Right lobe of liver (tissue), 6 donors: Measurements from ENCODE around the gene RAD9A. TPM values are rescaled to one million over a fixed set of nuclear protein-coding genes. Genes with fewer than 3 reads are reported as not detected.

Source experiments
- ATAC-seq, 4 donors: fragments of 200-7000 bp; cut with Tn5 transposase; one replicate each; pipeline ENCODE4 v1.9.1; 2020; ENCODE audit warnings: mild to moderate bottlenecking in 4 of 4, moderate library complexity in 4 of 4
- DNase-seq, 3 donors: peaks; one replicate each; pipeline ENCODE4 v3.0.0-alpha.2; 2020
- H3K27ac ChIP-seq, 3 donors: fragments of 200-600 bp; one replicate each; pipeline ENCODE4 v1.8.0; 2022
- H3K27me3 ChIP-seq, 2 donors: fragments of 200-600 bp; one replicate each; pipeline ENCODE4 v1.8.0; 2022
- H3K36me3 ChIP-seq, 4 donors: fragments of 200-600 bp; sonication (generic) in 1 of 4; one replicate each; pipeline versions ENCODE4 v1.5.1 to v1.8.0; 2017 to 2022; ENCODE audit warnings: control low read depth in 1 of 4
- H3K4me1 ChIP-seq, 4 donors: fragments of 200-600 bp; sonication (generic) in 1 of 4; one replicate each; pipeline versions ENCODE4 v1.5.1 to v1.8.0; 2017 to 2022; ENCODE audit warnings: control low read depth in 1 of 4
- H3K4me3 ChIP-seq, 3 donors: fragments of 200-600 bp; one replicate each; pipeline ENCODE4 v1.8.0; 2022
- H3K9me3 ChIP-seq, 4 donors: fragments of 200-600 bp; sonication (generic) in 1 of 4; one replicate each; pipeline versions ENCODE4 v1.5.1 to v1.8.0; 2017 to 2022; ENCODE audit warnings: control low read depth in 1 of 4
- CTCF ChIP-seq, 4 donors: fragments of 200-600 bp in 3 of 4; fragments of 450-650 bp in 1 of 4; IDR thresholded peaks; one replicate each; pipeline versions ENCODE4 v1.5.1 to v1.8.0; 2016 to 2022; ENCODE audit warnings: antibody characterized with exemption in 4 of 4, mild to moderate bottlenecking in 2 of 4
- POLR2A ChIP-seq: fragments of 450-650 bp; IDR thresholded peaks from one replicate; pipeline ENCODE4 v1.6.1; 2017; ENCODE audit warnings: antibody characterized with exemption, mild to moderate bottlenecking
- WGBS: methylation state at CpG from one replicate; pipeline ENCODE4 v1.1.6; 2018; ENCODE audit warnings: low coverage, low lambda C conversion rate; ENCODE audit not compliant: insufficient coverage; ENCODE audit errors: missing lambda C conversion rate; 5-methylcytosine and 5-hydroxymethylcytosine counted together
- intact Hi-C, 2 donors: fragments of 100-400 bp; cut with DNase I; formaldehyde crosslinking; loops; one replicate each; pipeline versions ENCODE4 v1.11.2 to v1.14.1; 2022
- total RNA-seq, 6 experiments: library from RNA; depleted of rRNA in 2 of 6; stranded (reverse); fragments of >200 nt in 2 of 6; fragmentation: NEBNext Ultra II Directional in 3 of 6; extraction: Animal tissue kit (Norgen Biotek cat#: 25700) in 3 of 6; gene quantifications; one replicate each; pipeline versions ENCODE4 v1.1.0 to v1.2.4, GENCODE V29; 2016 to 2023
- donor health status: DM: no; HTN: yes; CAD: no.
- donor health status: DM: no; HTN: no; CAD: no.
- donor health status: DM: no; HTN: no; CAD: no.
- donor health status: DM: no; HTN: yes; CAD: no.
- donor health status: DM: no; HTN: yes; CAD: no.

RAD9A gene
- total RNA-seq, 6 experiments from 2014 or later, result 5.3 to 13.2 (median 6.2) TPM

DNA sequence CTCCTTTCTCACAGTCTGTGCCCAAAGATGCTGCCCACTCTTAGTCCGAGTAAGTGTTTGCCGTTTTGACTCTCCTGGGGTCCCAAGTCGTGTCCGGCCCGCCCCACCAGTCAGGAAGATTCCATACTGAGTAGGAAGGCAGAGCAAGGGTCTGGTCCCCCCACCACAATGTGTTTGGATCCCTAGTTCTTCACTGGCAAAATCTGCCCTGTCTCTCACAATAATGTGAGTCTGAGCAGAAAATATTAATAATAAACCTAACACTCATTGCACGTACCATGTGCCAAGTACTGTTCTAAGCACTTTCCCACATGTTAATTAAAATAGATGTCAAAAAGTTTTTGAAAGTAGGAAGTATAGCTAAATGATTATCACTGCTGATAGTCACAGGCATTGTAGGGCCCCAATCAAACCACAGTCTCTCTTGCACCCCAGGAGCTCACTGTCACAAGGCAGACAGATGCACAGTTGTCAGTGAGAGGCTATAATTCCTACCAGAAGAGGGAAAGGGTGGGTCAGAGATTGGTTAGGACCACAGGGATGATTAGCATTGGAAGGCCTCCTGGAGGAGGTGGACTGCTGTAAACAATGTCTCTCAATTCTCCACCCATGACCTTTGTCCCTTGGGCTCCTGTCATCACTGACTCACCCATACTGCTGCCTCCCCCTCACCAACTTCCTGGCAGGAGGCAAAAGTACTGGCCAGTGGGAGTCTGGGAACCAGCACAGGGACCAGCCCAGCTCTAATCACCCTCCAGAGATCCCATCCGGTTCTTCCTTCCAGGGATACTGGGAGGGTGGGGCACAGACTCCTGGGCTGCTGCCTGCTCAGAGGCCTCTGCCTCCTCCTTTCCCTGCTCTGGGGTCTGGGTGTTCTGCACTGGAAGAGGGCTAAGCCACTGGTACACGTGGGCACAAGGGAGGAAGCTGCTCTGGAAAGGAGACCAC, 37.4 kb upstream of the RAD9A start:
- WGBS, result 4% methylated on average over 7 of the region's 8 CpGs
- peak overlapping the region; percentile 79 to 95 (median 82) for H3K4me3 ChIP-seq

DNA sequence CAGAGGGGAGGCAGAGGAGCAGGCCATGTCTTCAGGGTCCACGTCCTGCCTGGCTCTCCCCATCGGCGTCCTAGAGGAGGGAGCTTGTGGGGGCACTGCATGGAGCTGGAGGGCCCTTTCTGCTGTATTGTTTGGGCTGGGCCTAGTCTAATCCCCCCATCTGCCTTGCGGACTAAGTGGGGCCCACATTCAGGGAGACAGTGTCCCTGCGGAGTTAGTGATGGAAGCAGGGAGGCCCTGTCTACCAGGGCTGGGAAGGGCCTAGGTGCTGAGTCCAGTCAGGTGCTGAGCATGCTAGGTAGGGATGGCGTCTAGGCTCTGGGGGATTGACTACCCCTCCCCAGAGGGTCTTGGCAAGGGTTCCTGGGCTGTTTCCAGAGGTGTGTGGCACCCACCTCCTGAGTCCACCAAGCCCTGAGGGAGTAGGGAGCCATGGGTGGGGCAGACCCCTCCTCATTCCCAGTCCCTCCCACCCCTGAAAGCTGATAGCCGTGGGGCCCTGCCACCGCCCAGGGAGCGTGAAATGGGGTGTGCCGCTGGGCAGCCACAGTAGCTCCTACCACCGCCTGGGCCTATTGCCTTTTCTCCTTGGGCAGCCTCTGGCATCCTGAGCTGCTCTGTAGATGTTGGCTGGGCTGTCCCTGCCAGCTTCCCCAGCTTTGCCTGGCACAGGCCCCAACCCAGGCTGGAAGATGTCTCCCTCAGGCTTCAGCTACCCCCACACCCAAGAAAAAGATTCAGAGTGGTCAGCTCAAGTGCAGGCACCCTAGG, 36.6 kb upstream of the RAD9A start:
- TF ChIP-seq CTCF (IDR thresholded peaks at IDR 0.05) (no peak), POLR2A (no peak)
- H3K27me3 ChIP-seq, result no peaks in the 10 kb centered on the region
- WGBS, result no CpG with 5 or more reads among the region's 11 CpGs
- peak overlapping the region; percentile 97 to 99 (median 98) for H3K27ac ChIP-seq
- no peak for DNase-seq
- H3K4me3 ChIP-seq, result no peak overlapping the region
- no peaks in the 10 kb centered on the region for H3K36me3 ChIP-seq
- intact Hi-C loops, result no loop called here
- no peak for ATAC-seq
- no peaks in the 10 kb centered on the region for H3K9me3 ChIP-seq
- H3K4me1 ChIP-seq, result peaks cover 2 to 40% (median 21%) of the 10 kb centered on the region in 4 donors

More for the DNA sequence above, 37.4 kb upstream of the RAD9A start:
- DNase-seq (peak; percentile 80 to 85 (median 85)), ATAC-seq (peak; percentile 47 to 70 (median 66))
- no peaks in the 10 kb centered on the region for H3K36me3 ChIP-seq
- no peaks in the 10 kb centered on the region for H3K27me3 ChIP-seq
- H3K27ac ChIP-seq, result peak overlapping the region; percentile 97 to 99 (median 98)
- H3K4me1 ChIP-seq, result peaks cover 2 to 40% (median 21%) of the 10 kb centered on the region in 4 donors
- intact Hi-C loops, result no loop called here
- no peaks in the 10 kb centered on the region for H3K9me3 ChIP-seq
- TF ChIP-seq POLR2A (peak; percentile 84), CTCF (IDR thresholded peaks at IDR 0.05) (no peak)

DNA sequence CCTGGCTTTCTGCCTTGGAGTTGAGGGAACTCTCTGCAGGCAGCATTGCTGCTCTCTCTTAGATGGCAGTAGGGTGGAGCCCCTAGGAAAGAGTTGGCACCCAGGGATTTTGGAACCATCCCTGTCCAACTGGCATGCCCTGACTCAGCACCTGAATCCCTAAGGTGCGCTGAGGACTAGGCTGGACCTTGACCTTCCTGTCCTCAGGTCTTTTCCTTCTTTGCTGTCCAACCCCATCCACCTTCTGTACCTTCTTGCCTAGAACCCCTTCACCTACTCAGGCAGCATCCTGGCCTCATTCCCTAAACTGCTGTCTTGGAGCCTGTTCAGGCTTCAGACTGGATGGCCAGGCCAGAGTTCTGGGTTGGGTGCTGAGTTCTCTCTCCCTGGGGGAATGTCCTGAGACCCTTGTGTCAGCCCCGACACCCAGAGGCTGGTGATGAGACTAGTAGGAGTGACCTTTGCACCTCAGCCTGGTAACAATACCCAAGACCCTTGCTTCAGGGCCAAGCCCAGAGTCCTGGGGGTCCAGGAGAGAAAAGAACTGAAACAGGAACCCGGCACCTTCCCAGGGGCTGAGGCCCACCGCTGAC, 35.9 kb upstream of the RAD9A start:
- TF ChIP-seq POLR2A (no peak), CTCF (IDR thresholded peaks at IDR 0.05) (no peak)
- Histone ChIP-seq H3K4me1 (peaks cover 2 to 39% (median 21%) of the 10 kb centered on the region in 4 donors), H3K36me3 (no peaks in the 10 kb centered on the region), H3K27ac (peak overlapping the region; percentile 97 to 99 (median 98)), H3K9me3 (no peaks in the 10 kb centered on the region), H3K27me3 (no peaks in the 10 kb centered on the region), H3K4me3 (no peak overlapping the region)
- intact Hi-C loops, result no loop called here
- WGBS, result 38% methylated on average over 1 of the region's 4 CpGs
- DNase-seq, result no peak
- ATAC-seq, result no peak

GRCh38 chr11:67356387-67356863, 35.4 kb upstream of the RAD9A start:
- peak overlapping the region in 2 of 3 donors; percentile 97 to 98 for H3K27ac ChIP-seq

More at GRCh38 chr11:67356387-67356863, 35.4 kb upstream of the RAD9A start:
- intact Hi-C loops, result no loop called here
- ATAC-seq, result no peak
- Histone ChIP-seq H3K36me3 (no peaks in the 10 kb centered on the region), H3K9me3 (no peaks in the 10 kb centered on the region), H3K27me3 (no peaks in the 10 kb centered on the region), H3K4me1 (peaks cover under 1 to 33% (median 18%) of the 10 kb centered on the region in 4 donors), H3K4me3 (no peak overlapping the region)
- TF ChIP-seq CTCF (IDR thresholded peaks at IDR 0.05) (no peak), POLR2A (no peak)
- WGBS, result 17% methylated on average over 2 of the region's 4 CpGs
- DNase-seq, result no peak
